ENCODE data around the gene VEGFA.
A peak's percentile ranks its signal among the peaks of the same experiment; 100 is the strongest.

VEGFA gene

DNA sequence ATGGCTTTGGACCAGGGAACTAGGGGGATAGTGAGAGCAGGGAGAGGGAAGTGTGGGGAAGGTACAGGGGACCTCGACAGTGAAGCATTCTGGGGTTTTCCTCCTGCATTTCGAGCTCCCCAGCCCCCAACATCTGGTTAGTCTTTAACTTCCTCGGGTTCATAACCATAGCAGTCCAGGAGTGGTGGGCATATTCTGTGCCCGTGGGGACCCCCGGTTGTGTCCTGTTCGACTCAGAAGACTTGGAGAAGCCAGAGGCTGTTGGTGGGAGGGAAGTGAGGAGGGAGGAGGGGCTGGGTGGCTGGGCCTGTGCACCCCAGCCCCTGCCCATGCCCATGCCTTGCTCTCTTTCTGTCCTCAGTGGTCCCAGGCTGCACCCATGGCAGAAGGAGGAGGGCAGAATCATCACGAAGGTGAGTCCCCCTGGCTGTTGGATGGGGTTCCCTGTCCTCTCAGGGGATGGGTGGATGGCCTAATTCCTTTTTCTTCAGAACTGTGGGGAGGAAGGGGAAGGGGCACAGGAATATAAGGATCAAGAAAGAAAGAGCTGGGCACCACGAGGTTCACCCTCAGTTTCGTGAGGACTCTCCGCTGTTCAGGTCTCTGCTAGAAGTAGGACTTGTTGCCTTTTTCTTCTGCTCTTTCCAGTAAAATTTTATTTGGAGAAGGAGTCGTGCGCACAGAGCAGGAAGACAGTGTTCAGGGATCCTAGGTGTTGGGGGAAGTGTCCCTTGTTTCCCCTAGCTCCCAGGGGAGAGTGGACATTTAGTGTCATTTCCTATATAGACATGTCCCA is 4.2 kb downstream of the VEGFA start:
- FAIRE-seq: no peak

DNA sequence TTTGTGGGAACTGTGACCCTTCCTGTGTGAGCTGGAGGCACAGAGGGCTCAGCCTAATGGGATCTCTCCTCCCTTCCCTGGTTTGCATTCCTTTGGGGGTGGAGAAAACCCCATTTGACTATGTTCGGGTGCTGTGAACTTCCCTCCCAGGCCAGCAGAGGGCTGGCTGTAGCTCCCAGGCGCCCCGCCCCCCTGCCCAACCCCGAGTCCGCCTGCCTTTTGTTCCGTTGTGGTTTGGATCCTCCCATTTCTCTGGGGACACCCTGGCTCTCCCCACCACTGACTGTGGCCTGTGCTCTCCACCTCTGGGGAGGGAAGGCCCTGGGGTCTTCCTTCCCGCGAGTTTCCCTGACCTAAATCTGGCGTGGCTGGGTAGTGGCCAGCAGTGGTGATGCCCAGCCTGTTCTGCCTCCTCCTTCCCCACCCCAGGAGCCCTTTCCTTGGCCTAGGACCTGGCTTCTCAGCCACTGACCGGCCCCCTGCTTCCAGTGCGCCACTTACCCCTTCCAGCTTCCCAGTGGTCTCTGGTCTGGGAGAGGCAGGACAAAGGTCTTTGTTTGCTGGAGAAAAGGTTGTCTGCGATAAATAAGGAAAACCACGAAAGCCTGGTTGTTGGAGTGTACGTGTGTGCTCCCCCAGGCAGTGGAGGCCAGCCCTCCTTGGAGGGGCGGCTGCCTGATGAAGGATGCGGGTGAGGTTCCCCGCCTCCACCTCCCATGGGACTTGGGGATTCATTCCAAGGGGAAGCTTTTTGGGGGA is 4.9 kb downstream of the VEGFA start:
- FAIRE-seq: no peak

- FAIRE-seq: no peak
These were observed 5.5 kb downstream of the VEGFA start for GRCh38 chr6:43775535-43775885.

DNA sequence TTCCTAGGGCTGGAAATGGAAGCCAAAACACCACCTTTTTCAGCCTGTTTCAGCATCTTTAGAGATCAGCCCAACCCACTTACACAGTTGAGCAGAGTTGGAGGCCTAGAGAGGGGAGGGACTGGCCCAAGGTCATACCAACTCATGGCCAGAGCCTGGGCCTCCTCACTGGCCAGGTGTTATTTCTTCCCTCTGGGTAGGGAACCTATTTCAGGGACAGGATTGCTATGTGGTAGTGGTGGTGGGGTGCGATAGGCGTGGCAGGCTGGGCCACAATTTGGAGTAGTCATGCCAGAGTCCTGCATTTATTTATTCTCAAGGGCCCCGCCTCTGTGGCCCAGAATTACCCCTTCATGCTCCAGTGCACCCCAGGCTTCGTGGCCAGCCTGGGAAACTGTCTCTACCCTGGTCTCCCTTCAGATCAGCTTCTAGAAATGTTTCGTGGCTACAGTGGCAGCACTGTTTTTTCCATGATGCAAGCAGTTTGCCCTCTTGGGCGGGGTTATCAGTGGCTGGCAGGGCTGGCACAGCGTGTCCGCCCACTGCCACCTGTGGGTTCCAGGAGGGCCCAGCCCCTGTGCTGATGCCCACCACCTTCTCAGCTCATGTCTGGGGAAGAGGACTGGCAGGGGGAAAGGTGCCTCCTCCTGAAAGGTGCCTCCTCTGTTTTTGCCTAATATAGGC is 6.2 kb downstream of the VEGFA start:
- no peak for FAIRE-seq

- FAIRE-seq: no peak
These were observed 7.1 kb downstream of the VEGFA start for GRCh38 chr6:43776799-43777776.

DNA sequence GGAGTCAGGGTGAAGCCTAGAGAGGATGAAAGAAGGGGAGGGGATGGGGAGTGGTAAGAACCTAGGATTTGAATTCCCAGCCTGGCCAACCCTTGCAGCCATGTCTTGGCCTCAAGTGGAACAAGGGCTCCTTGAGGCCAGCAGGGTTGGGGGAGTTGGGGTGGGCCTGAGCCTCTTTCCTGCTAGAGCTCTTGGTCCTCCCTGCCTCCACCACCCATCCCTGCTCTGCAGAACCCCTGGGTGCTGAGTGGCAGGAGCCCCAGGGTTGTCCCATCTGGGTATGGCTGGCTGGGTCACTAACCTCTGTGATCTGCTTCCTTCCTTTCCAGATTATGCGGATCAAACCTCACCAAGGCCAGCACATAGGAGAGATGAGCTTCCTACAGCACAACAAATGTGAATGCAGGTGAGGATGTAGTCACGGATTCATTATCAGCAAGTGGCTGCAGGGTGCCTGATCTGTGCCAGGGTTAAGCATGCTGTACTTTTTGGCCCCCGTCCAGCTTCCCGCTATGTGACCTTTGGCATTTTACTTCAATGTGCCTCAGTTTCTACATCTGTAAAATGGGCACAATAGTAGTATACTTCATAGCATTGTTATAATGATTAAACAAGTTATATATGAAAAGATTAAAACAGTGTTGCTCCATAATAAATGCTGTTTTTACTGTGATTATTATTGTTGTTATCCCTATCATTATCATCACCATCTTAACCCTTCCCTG is 8.3 kb downstream of the VEGFA start:
- FAIRE-seq: no peak

DNA sequence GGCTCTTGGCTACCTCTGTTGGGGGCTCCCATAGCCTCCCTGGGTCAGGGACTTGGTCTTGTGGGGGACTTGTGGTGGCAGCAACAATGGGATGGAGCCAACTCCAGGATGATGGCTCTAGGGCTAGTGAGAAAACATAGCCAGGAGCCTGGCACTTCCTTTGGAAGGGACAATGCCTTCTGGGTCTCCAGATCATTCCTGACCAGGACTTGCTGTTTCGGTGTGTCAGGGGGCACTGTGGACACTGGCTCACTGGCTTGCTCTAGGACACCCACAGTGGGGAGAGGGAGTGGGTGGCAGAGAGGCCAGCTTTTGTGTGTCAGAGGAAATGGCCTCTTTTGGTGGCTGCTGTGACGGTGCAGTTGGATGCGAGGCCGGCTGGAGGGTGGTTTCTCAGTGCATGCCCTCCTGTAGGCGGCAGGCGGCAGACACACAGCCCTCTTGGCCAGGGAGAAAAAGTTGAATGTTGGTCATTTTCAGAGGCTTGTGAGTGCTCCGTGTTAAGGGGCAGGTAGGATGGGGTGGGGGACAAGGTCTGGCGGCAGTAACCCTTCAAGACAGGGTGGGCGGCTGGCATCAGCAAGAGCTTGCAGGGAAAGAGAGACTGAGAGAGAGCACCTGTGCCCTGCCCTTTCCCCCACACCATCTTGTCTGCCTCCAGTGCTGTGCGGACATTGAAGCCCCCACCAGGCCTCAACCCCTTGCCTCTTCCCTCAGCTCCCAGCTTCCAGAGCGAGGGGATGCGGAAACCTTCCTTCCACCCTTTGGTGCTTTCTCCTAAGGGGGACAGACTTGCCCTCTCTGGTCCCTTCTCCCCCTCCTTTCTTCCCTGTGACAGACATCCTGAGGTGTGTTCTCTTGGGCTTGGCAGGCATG is 9.2 kb downstream of the VEGFA start:
- no peak for FAIRE-seq

DNA sequence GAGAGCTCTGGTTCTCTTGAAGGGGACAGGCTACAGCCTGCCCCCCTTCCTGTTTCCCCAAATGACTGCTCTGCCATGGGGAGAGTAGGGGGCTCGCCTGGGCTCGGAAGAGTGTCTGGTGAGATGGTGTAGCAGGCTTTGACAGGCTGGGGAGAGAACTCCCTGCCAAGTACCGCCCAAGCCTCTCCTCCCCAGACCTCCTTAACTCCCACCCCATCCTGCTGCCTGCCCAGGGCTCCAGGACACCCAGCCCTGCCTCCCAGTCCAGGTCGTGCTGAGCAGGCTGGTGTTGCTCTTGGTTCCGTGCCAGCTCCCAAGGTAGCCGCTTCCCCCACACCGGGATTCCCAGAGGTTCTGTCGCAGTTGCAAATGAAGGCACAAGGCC is 9.8 kb downstream of the VEGFA start:
- FAIRE-seq: no peak

DNA sequence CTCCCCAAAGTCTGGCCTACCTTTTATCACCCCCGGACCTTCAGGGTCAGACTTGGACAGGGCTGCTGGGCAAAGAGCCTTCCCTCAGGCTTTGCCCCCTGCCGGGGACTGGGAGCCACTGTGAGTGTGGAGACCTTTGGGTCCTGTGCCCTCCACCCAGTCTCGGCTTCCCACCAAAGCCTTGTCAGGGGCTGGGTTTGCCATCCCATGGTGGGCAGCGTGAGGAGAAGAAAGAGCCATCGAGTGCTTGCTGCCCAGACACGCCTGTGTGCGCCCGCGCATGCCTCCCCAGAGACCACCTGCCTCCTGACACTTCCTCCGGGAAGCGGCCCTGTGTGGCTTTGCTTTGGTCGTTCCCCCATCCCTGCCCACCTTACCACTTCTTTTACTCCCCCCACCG is 10.3 kb downstream of the VEGFA start:
- no peak for FAIRE-seq

DNA sequence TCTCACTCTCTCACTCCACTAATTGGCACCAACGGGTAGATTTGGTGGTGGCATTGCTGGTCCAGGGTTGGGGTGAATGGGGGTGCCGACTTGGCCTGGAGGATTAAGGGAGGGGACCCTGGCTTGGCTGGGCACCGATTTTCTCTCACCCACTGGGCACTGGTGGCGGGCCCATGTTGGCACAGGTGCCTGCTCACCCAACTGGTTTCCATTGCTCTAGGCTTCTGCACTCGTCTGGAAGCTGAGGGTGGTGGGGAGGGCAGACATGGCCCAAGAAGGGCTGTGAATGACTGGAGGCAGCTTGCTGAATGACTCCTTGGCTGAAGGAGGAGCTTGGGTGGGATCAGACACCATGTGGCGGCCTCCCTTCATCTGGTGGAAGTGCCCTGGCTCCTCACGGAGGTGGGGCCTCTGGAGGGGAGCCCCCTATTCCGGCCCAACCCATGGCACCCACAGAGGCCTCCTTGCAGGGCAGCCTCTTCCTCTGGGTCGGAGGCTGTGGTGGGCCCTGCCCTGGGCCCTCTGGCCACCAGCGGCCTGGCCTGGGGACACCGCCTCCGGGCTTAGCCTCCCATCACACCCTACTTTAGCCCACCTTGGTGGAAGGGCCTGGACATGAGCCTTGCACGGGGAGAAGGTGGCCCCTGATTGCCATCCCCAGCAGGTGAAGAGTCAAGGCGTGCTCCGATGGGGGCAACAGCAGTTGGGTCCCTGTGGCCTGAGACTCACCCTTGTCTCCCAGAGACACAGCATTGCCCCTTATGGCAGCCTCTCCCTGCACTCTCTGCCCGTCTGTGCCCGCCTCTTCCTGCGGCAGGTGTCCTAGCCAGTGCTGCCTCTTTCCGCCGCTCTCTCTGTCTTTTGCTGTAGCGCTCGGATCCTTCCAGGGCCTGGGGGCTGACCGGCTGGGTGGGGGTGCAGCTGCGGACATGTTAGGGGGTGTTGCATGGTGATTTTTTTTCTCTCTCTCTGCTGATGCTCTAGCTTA is 11.2 kb downstream of the VEGFA start:
- no peak for FAIRE-seq

GRCh38 chr6:43781941-43782704 is 12.1 kb downstream of the VEGFA start:
- FAIRE-seq: no peak

GRCh38 chr6:43782764-43783513 is 12.9 kb downstream of the VEGFA start:
- FAIRE-seq: no peak

DNA sequence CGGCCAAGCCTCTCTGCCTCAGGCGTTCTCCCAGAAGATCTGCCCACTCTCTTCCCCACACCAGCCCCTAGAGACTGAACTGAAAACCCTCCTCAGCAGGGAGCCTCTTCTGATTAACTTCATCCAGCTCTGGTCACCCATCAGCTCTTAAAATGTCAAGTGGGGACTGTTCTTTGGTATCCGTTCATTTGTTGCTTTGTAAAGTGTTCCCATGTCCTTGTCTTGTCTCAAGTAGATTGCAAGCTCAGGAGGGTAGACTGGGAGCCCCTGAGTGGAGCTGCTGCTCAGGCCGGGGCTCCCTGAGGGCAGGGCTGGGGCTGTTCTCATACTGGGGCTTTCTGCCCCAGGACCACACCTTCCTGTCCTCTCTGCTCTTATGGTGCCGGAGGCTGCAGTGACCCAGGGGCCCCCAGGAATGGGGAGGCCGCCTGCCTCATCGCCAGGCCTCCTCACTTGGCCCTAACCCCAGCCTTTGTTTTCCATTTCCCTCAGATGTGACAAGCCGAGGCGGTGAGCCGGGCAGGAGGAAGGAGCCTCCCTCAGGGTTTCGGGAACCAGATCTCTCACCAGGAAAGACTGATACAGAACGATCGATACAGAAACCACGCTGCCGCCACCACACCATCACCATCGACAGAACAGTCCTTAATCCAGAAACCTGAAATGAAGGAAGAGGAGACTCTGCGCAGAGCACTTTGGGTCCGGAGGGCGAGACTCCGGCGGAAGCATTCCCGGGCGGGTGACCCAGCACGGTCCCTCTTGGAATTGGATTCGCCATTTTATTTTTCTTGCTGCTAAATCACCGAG is 14.2 kb downstream of the VEGFA start:
- FAIRE-seq: no peak

GRCh38 chr6:43785220-43785752 is 15.3 kb downstream of the VEGFA start:
- no peak for FAIRE-seq

DNA sequence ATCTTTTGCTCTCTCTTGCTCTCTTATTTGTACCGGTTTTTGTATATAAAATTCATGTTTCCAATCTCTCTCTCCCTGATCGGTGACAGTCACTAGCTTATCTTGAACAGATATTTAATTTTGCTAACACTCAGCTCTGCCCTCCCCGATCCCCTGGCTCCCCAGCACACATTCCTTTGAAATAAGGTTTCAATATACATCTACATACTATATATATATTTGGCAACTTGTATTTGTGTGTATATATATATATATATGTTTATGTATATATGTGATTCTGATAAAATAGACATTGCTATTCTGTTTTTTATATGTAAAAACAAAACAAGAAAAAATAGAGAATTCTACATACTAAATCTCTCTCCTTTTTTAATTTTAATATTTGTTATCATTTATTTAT is 15.9 kb downstream of the VEGFA start:
- FAIRE-seq: peak; percentile 55

DNA sequence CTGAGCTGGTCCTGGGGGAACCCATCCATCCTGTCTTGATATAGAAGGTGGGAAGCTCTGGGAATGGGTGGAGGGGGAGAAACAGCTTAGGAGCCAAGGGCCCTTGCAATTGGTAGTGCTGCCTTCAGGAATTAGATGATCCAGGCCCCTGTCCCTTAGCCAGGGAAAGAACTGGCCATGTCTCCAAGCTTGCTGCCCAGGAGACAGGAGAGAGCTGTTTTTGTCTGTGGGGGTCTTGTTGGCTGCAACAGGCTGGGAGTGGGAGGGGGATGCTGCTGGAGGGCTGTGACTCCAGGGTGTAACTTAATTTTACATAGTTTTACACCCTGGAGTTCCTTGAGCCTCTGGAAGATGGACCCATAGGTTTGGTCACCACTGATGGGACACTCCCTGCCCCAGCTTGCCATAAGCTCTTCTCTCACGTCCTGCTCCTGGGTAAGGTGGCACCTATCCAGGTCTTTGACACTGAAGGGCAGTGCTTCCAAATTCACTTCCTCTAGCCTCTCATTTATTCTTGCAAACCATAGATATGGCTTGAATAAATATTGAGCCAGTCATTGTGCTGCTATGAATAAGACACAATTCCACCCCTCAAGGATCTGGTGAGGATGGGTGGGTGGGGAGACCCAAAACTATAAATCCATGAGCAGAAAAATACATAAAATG is 16.8 kb downstream of the VEGFA start:
- no peak for FAIRE-seq

All from G401.6 (cell line).